Stimulated activated CD8-positive, alpha-beta memory T cell treated with anti-CD3 and anti-CD28 coated beads, Interleukin-7, amount 100 ng/mL, for 48 hours (primary cell): ENCODE results near the gene CLK3.
"Not testable (repeated sequence)": the region's sequence is repeated elsewhere in the genome, so short reads cannot be mapped to it uniquely, and the experiment has no call there.

Experiments used
- DNase-seq, 2 donors: peaks; one replicate each; pipeline ENCODE4 v3.0.0-alpha.2; 2020; ENCODE audit warnings: low read depth in 1 of 2; ENCODE audit errors: extremely low read depth in 1 of 2

CLK3 gene

GRCh38 chr15:74641151-74641550, 25.5 kb downstream of the CLK3 start:
- DNase-seq, result no peak

- no peak for DNase-seq
Measured at GRCh38 chr15:74642348-74642733, 26.7 kb downstream of the CLK3 start.

- no peak for DNase-seq
Measured at GRCh38 chr15:74642734-74643664, 27.4 kb downstream of the CLK3 start.

- no peak for DNase-seq
Measured at GRCh38 chr15:74643665-74644204, 28.1 kb downstream of the CLK3 start.

GRCh38 chr15:74646480-74646879, 30.8 kb downstream of the CLK3 start:
- DNase-seq, result no peak

- DNase-seq, result no peak
Measured at GRCh38 chr15:74648051-74648842, 32.6 kb downstream of the CLK3 start.

- DNase-seq, result no peak
Measured at GRCh38 chr15:74651242-74651741, 35.7 kb downstream of the CLK3 start.

- DNase-seq, result no peak
Measured at GRCh38 chr15:74653426-74654102, 37.9 kb downstream of the CLK3 start.

GRCh38 chr15:74655424-74655823, 39.8 kb downstream of the CLK3 start:
- peak in 1 of 2 donors; percentile 11 for DNase-seq

- DNase-seq, result no peak
Measured at GRCh38 chr15:74656935-74657535, 41.4 kb downstream of the CLK3 start.

- DNase-seq, result no peak
Measured at GRCh38 chr15:74657846-74658245, 42.2 kb downstream of the CLK3 start.

- DNase-seq, result not testable (repeated sequence)
Measured at GRCh38 chr15:74661280-74661679, 45.6 kb downstream of the CLK3 start.

GRCh38 chr15:74662064-74662860, 46.6 kb downstream of the CLK3 start:
- DNase-seq, result no peak

- no peak for DNase-seq
Measured at GRCh38 chr15:74663303-74664027, 47.8 kb downstream of the CLK3 start.

GRCh38 chr15:74664028-74664616, 48.5 kb downstream of the CLK3 start:
- no peak for DNase-seq

- DNase-seq, result no peak
Measured at GRCh38 chr15:74664670-74665069, 49.0 kb downstream of the CLK3 start.

GRCh38 chr15:74667975-74668374, 52.3 kb downstream of the CLK3 start:
- DNase-seq, result no peak

- no peak for DNase-seq
Measured at GRCh38 chr15:74669627-74670026, 54.0 kb downstream of the CLK3 start.

GRCh38 chr15:74674161-74674560, 58.5 kb downstream of the CLK3 start:
- no peak for DNase-seq
